WERI-Rb-1 (cell line): Measurements from ENCODE around the gene ITFG1.

Experiments
- DNase-seq: peaks from one replicate; pipeline ENCODE4 v3.0.0-alpha.2; 2020
- H3K27ac ChIP-seq: fragments of 250-450 bp; sonication (Bioruptor Pico); 2 replicates; pipeline ENCODE4 v1.5.1; 2020; ENCODE audit warnings: mild to moderate bottlenecking, moderate library complexity
- H3K27me3 ChIP-seq: fragments of 250-450 bp; sonication (Bioruptor Pico); 2 replicates; pipeline ENCODE4 v1.5.1; 2021; ENCODE audit warnings: mild to moderate bottlenecking, low read depth, moderate library complexity; ENCODE audit not compliant: insufficient read depth, severe bottlenecking
- H3K36me3 ChIP-seq: fragments of 250-450 bp; sonication (Bioruptor Pico); 2 replicates; pipeline ENCODE4 v1.5.1; 2020; ENCODE audit warnings: mild to moderate bottlenecking, moderate library complexity
- H3K4me3 ChIP-seq: 2 replicates; pipeline ENCODE4 v1.5.1; 2011; ENCODE audit warnings: low read depth, mild to moderate bottlenecking, control low read depth, low read length
- H3K9me3 ChIP-seq: fragments of 250-450 bp; sonication (Bioruptor Pico); 2 replicates; pipeline ENCODE4 v1.5.1; 2021; ENCODE audit warnings: mild to moderate bottlenecking, moderate library complexity; ENCODE audit not compliant: severe bottlenecking
- CTCF ChIP-seq: IDR thresholded peaks from 2 replicates; pipeline ENCODE4 v1.5.1; 2011; ENCODE audit warnings: low read depth, mild to moderate bottlenecking, control low read depth, inconsistent platforms, low read length

ITFG1 gene

GRCh38 chr16:47375423-47375822 is 85.4 kb downstream of the ITFG1 start:
- Histone ChIP-seq H3K27ac (no peak overlapping the region), H3K4me3 (no peak overlapping the region), H3K36me3 (no peaks in the 10 kb centered on the region; the same call in 1 of the 2 replicates), H3K27me3 (no peaks in the 10 kb centered on the region), H3K9me3 (no peaks in the 10 kb centered on the region)
- no peak for DNase-seq
- TF ChIP-seq CTCF, result no peak

- no peaks in the 10 kb centered on the region; the same call in 1 of the 2 replicates for H3K36me3 ChIP-seq
- TF ChIP-seq CTCF, result no peak
- DNase-seq, result no peak
- H3K9me3 ChIP-seq, result no peaks in the 10 kb centered on the region
- no peak overlapping the region for H3K27ac ChIP-seq
- H3K4me3 ChIP-seq, result no peak overlapping the region
- H3K27me3 ChIP-seq, result no peaks in the 10 kb centered on the region
These were observed 86.2 kb downstream of the ITFG1 start for GRCh38 chr16:47374629-47375028.

GRCh38 chr16:47371271-47372014 is 89.4 kb downstream of the ITFG1 start:
- no peak for TF ChIP-seq CTCF
- Histone ChIP-seq H3K27ac (no peak overlapping the region), H3K9me3 (no peaks in the 10 kb centered on the region), H3K36me3 (no peaks in the 10 kb centered on the region; the same call in 1 of the 2 replicates), H3K4me3 (no peak overlapping the region), H3K27me3 (no peaks in the 10 kb centered on the region)
- no peak for DNase-seq

- Histone ChIP-seq H3K9me3 (no peaks in the 10 kb centered on the region), H3K36me3 (no peaks in the 10 kb centered on the region; the same call in 1 of the 2 replicates), H3K4me3 (no peak overlapping the region), H3K27me3 (no peaks in the 10 kb centered on the region), H3K27ac (no peak overlapping the region)
- DNase-seq, result no peak
- TF ChIP-seq CTCF, result no peak
These were observed 90.3 kb downstream of the ITFG1 start for GRCh38 chr16:47370536-47370935.

GRCh38 chr16:47366228-47366627 is 94.6 kb downstream of the ITFG1 start:
- Histone ChIP-seq H3K9me3 (no peaks in the 10 kb centered on the region), H3K36me3 (no peaks in the 10 kb centered on the region), H3K4me3 (no peak overlapping the region), H3K27me3 (no peaks in the 10 kb centered on the region), H3K27ac (no peak overlapping the region)
- no peak for TF ChIP-seq CTCF
- DNase-seq, result no peak

GRCh38 chr16:47363761-47364160 is 97.1 kb downstream of the ITFG1 start:
- H3K9me3 ChIP-seq, result no peaks in the 10 kb centered on the region
- no peak overlapping the region for H3K4me3 ChIP-seq
- H3K27me3 ChIP-seq, result no peaks in the 10 kb centered on the region
- H3K36me3 ChIP-seq, result no peaks in the 10 kb centered on the region
- DNase-seq, result no peak
- no peak for TF ChIP-seq CTCF
- H3K27ac ChIP-seq, result no peak overlapping the region
